KMS-11 (cell line): ENCODE results near the gene SLC49A3.

ENCODE experiments used
- H2AFZ ChIP-seq: fragments of 200-600 bp; sonication (generic); 2 replicates; pipeline ENCODE4 v1.6.1; 2016; ENCODE audit warnings: antibody characterized with exemption, mixed run types, low read depth
- H3K27ac ChIP-seq: fragments of 200-600 bp; sonication (generic); 2 replicates; pipeline ENCODE4 v1.6.1; 2016; ENCODE audit warnings: mild to moderate bottlenecking, mixed run types
- H3K27me3 ChIP-seq: fragments of 200-600 bp; sonication (generic); 2 replicates; pipeline ENCODE4 v1.6.1; 2017; ENCODE audit warnings: mild to moderate bottlenecking, low read depth, mixed run types, moderate library complexity; ENCODE audit not compliant: insufficient read depth
- H3K36me3 ChIP-seq: fragments of 200-600 bp; sonication (generic); 2 replicates; pipeline ENCODE4 v1.6.1; 2017; ENCODE audit warnings: mild to moderate bottlenecking, mixed run types; ENCODE audit not compliant: insufficient read depth
- H3K4me1 ChIP-seq: fragments of 200-600 bp; sonication (generic); 2 replicates; pipeline ENCODE4 v1.6.1; 2016; ENCODE audit warnings: mild to moderate bottlenecking, low read depth, mixed run types; ENCODE audit not compliant: poor library complexity, severe bottlenecking
- H3K4me2 ChIP-seq: fragments of 200-600 bp; sonication (generic); 2 replicates; pipeline ENCODE4 v1.7.0; 2016; ENCODE audit warnings: mild to moderate bottlenecking, mixed run types
- H3K4me3 ChIP-seq: fragments of 200-600 bp; sonication (generic); IDR thresholded peaks from 2 replicates; pipeline ENCODE4 v1.6.1; 2017; ENCODE audit warnings: low read depth, low read length, mixed read lengths; ENCODE audit not compliant: insufficient read depth
- H3K79me2 ChIP-seq: fragments of 200-600 bp; sonication (generic); 2 replicates; pipeline ENCODE4 v1.6.1; 2016; ENCODE audit warnings: low read depth, mixed run types; ENCODE audit not compliant: insufficient read depth
- H3K9ac ChIP-seq: fragments of 200-600 bp; sonication (generic); 2 replicates; pipeline ENCODE4 v1.6.1; 2016; ENCODE audit warnings: mild to moderate bottlenecking, mixed run types
- H4K20me1 ChIP-seq: fragments of 200-600 bp; sonication (generic); 2 replicates; pipeline ENCODE4 v1.6.1; 2016; ENCODE audit warnings: mild to moderate bottlenecking, mixed run types; ENCODE audit not compliant: insufficient read depth
- TF ChIP-seq, protein P1 (sequence below): fragments of 200-600 bp; sonication (generic); conservative IDR thresholded peaks from 2 replicates; pipeline ENCODE4 v1.6.1; 2017; ENCODE audit warnings: low read depth, mild to moderate bottlenecking, antibody characterized with exemption, low read length, moderate library complexity, mixed read lengths

SLC49A3 gene

DNA sequence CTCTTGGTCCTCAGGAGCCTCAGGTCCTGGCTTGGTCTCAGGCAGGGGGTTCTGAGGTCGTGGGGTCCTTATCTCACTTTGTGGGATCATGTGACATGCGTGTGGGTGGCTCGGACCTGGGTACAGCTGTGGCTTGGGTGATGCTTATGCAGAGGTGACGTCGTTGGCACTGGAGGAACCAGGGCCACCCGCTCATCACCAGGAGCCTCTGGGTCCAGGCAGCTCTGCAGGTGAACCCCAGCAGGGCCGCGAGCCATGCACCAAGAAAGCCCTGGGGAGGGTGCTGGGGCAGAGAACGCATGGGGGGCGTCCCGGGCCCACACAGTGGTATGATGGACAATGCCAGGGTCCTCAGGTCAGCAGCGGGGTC, 23.6 kb downstream of the SLC49A3 start:
- Histone ChIP-seq H3K4me3 (no peak overlapping the region), H3K27me3 (no peaks in the 10 kb centered on the region), H3K79me2 (no peaks in the 10 kb centered on the region), H3K4me1 (no peaks in the 10 kb centered on the region), H3K4me2 (no peak overlapping the region), H2AFZ (no peak overlapping the region), H3K36me3 (no peaks in the 10 kb centered on the region), H4K20me1 (no peaks in the 10 kb centered on the region), H3K27ac (no peak overlapping the region), H3K9ac (no peak overlapping the region)
- TF ChIP-seq, protein P1, sequence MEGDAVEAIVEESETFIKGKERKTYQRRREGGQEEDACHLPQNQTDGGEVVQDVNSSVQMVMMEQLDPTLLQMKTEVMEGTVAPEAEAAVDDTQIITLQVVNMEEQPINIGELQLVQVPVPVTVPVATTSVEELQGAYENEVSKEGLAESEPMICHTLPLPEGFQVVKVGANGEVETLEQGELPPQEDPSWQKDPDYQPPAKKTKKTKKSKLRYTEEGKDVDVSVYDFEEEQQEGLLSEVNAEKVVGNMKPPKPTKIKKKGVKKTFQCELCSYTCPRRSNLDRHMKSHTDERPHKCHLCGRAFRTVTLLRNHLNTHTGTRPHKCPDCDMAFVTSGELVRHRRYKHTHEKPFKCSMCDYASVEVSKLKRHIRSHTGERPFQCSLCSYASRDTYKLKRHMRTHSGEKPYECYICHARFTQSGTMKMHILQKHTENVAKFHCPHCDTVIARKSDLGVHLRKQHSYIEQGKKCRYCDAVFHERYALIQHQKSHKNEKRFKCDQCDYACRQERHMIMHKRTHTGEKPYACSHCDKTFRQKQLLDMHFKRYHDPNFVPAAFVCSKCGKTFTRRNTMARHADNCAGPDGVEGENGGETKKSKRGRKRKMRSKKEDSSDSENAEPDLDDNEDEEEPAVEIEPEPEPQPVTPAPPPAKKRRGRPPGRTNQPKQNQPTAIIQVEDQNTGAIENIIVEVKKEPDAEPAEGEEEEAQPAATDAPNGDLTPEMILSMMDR: no peak

DNA sequence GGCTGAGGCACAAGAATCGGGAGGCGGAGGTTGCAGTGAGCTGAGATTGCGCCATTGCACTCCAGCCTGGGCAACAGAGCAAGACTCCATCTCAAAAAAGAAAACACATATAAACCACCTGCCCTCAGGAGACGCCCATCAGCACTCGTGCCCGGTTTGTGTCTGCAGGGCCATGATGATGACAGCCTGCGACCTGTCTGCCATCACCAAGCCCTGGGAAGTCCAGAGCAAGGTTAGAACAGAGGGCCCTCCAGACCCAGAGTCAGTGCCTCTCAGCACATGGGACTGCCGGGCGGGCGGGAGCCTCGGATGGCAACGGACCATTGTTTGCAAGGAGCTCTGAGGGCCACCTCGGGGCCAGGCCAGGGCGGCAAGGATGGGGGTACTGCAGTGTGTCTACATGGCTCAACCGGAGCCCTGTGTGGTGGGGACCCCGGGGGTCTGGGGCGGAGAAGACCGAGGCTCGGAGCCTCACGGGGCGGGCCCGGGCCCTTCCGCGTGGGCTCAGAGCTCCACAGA, 24.2 kb downstream of the SLC49A3 start:
- H3K9ac ChIP-seq: no peak overlapping the region
- H3K4me3 ChIP-seq: no peak overlapping the region
- no peak overlapping the region for H3K27ac ChIP-seq
- no peak overlapping the region for H3K4me2 ChIP-seq
- H2AFZ ChIP-seq: no peak overlapping the region
- H3K36me3 ChIP-seq: no peaks in the 10 kb centered on the region
- TF ChIP-seq, protein P1: no peak
- no peaks in the 10 kb centered on the region for H3K27me3 ChIP-seq
- H3K79me2 ChIP-seq: no peaks in the 10 kb centered on the region
- no peaks in the 10 kb centered on the region for H3K4me1 ChIP-seq
- no peaks in the 10 kb centered on the region for H4K20me1 ChIP-seq

DNA sequence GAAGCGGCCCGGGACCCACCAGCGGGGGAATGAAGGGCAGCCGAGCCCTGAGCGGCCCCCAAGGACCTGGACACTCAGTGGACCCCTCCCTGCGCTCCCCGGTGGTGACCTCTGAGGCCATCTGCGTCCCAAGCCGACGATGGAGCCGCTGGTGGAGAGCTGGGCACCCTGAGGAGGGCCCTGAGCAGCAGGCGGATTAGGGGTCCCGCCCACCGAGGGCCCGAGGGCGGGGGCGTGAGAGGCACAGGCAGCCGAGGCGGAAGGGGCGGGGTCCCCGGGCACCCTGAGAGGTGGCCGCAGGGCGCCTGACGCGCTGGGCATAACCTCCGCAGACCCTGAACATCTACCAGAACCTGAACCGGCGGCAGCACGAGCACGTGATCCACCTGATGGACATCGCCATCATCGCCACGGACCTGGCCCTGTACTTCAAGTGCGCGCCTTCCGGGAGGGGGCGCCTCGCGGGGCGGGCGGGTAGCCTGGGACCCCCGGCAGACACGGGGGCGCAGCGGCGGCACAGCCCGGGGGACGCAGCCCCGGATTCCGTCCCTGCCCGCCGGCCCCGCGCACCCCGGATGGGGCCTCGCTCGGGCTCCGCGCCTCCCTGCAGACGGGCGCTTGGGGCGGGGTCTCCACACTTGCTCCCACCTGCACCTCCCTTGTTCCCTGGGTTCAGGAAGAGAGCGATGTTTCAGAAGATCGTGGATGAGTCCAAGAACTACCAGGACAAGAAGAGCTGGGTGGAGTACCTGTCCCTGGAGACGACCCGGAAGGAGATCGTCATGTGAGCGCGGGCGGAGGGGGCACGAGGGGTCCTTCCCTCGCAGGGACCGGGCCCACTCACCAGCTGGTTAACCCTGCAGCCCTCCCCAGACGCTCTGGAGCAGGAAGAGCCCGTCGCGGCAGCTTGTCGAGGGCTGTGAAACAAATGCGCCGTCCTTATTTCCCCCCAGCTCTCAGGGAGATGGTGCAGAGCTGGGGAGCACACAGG, 25.2 kb downstream of the SLC49A3 start:
- Histone ChIP-seq H3K9ac (no peak overlapping the region), H2AFZ (no peak overlapping the region), H3K27me3 (no peaks in the 10 kb centered on the region), H4K20me1 (no peaks in the 10 kb centered on the region), H3K4me1 (no peaks in the 10 kb centered on the region), H3K36me3 (no peaks in the 10 kb centered on the region), H3K79me2 (no peaks in the 10 kb centered on the region), H3K27ac (no peak overlapping the region), H3K4me3 (no peak overlapping the region), H3K4me2 (no peak overlapping the region)
- TF ChIP-seq, protein P1: no peak

GRCh38 chr4:663046-663437, 25.9 kb downstream of the SLC49A3 start:
- Histone ChIP-seq H3K4me1 (no peaks in the 10 kb centered on the region), H4K20me1 (no peaks in the 10 kb centered on the region), H3K4me2 (no peak overlapping the region), H3K27ac (no peak overlapping the region), H3K9ac (no peak overlapping the region), H3K36me3 (no peaks in the 10 kb centered on the region), H2AFZ (no peak overlapping the region), H3K79me2 (no peaks in the 10 kb centered on the region), H3K4me3 (no peak overlapping the region), H3K27me3 (no peaks in the 10 kb centered on the region)
- TF ChIP-seq, protein P1: no peak
